ENCODE results near the gene SRRM4.

DNA sequence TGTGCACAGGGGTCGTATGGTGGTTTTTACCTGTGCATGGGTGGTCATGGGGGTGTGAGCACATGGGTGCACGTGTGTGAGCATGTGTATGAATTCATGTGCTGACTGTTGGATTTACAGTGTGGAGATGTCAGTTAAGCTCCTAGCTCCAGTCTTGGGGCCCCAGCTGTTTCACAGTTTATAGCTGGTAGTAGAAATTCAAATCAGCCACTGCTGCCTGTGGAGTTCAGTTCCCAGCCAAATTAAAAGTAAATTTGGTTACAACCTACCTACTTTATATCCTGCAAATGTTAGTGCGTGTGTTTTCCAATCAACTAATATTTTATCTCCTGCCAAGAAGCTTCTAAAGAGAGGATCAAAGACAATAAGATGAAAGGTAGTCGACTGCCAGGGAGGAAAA is 141.4 kb downstream of the SRRM4 start:
- TF ChIP-seq, protein P1, sequence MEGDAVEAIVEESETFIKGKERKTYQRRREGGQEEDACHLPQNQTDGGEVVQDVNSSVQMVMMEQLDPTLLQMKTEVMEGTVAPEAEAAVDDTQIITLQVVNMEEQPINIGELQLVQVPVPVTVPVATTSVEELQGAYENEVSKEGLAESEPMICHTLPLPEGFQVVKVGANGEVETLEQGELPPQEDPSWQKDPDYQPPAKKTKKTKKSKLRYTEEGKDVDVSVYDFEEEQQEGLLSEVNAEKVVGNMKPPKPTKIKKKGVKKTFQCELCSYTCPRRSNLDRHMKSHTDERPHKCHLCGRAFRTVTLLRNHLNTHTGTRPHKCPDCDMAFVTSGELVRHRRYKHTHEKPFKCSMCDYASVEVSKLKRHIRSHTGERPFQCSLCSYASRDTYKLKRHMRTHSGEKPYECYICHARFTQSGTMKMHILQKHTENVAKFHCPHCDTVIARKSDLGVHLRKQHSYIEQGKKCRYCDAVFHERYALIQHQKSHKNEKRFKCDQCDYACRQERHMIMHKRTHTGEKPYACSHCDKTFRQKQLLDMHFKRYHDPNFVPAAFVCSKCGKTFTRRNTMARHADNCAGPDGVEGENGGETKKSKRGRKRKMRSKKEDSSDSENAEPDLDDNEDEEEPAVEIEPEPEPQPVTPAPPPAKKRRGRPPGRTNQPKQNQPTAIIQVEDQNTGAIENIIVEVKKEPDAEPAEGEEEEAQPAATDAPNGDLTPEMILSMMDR (IDR thresholded peaks at IDR 0.05 in 8 of 11, conservative IDR thresholded peaks at IDR 0.05 in 3 of 11): no peak
- TF ChIP-seq POLR2A (IDR thresholded peaks at IDR 0.05) (no peak), POLR2AphosphoS5 (IDR thresholded peaks at IDR 0.05) (no peak)
